Measurements from ENCODE around the gene OR1F1. TPM values are rescaled to one million over a fixed set of nuclear protein-coding genes. Genes with fewer than 3 reads are reported as not detected.
"Not testable (repeated sequence)": the region's sequence is repeated elsewhere in the genome, so short reads cannot be mapped to it uniquely, and the experiment has no call there.

The OR1F1 gene
- total RNA-seq, 1 donor from 2014 or later, result not detected

GRCh38 chr16:3194792-3195191, 6.8 kb downstream of the OR1F1 start:
- intact Hi-C loops (cut with micrococcal nuclease), result no loop called here

DNA sequence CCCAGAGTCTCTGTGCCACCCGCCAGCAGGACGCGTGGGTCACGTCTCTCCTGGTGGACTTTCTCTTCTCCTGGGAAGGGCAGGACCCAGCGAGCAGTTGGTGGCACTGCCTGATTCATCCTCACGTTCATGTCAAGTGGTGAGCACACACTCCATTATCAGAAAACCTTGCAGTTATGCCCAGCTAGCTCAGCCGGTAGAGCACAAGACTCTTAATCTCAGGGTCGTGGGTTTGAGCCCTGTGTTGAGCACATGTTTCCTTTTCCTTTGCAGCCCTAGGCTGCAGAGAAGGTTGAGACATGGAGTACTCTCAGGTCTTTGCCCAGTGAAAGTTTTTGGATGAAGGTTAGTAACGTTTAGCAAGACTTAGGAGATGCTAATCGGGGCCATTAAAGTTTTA, 8.0 kb downstream of the OR1F1 start:
- intact Hi-C loops (cut with micrococcal nuclease), result no loop called here

DNA sequence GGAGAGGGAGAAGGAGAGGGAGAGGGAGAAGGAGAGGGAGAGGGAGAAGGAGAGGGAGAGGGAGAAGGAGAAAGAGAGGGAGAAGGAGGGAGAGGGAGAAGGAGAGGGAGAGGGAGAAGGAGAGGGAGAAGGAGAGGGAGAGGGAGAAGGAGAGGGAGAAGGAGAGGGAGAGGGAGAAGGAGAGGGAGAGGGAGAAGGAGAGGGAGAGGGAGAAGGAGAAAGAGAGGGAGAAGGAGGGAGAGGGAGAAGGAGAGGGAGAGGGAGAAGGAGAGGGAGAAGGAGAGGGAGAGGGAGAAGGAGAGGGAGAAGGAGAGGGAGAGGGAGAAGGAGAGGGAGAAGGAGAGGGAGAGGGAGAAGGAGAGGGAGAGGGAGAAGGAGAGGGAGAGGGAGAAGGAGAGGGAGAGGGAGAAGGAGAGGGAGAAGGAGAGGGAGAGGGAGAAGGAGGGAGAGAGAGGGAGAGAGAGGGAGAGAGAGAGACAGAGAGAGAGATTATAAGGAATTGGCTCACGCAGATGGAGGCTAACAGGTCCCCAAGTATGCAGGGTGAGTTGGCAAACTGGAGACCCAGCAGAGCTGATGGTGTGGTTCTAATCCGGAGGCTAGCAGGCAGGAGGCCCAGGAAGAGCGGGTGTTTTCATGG, 9.8 kb downstream of the OR1F1 start:
- intact Hi-C loops (cut with micrococcal nuclease), result not testable (repeated sequence)

DNA sequence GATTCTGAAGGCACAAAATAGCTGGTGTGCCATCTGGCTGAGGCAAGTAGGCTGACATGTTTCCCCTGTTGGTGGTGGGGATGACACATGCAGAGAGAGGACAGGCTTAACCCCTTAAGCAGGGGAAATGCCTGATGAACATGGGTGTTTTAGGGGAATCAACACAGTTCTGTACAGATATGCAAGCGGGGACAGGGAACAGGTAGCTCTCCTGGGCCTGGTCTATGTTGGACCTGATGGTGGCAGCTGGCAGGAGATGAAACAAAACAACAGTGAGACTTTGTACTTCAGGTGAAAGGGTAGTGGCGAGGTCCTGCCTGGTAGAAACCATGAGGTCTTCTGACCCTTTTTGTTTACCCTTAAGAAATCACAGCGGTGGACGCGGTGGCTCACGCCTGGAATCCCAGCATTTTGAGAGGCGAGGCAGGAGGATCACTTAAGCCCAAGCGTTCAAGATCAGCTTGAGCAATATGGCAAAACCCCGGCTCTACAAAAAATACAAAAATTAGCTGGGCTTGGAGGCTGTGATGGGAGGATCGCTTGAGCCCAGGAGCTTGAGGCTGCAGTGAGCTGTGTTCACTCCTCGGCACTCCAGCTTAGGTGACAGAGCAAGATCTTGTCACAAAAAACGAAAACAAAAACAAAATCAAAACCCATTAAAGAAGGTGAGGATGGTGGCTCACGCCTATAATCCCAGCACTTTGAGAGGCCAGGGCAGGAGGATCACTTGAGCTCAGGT, 10.5 kb downstream of the OR1F1 start:
- intact Hi-C loops (cut with micrococcal nuclease), result no loop called here

DNA sequence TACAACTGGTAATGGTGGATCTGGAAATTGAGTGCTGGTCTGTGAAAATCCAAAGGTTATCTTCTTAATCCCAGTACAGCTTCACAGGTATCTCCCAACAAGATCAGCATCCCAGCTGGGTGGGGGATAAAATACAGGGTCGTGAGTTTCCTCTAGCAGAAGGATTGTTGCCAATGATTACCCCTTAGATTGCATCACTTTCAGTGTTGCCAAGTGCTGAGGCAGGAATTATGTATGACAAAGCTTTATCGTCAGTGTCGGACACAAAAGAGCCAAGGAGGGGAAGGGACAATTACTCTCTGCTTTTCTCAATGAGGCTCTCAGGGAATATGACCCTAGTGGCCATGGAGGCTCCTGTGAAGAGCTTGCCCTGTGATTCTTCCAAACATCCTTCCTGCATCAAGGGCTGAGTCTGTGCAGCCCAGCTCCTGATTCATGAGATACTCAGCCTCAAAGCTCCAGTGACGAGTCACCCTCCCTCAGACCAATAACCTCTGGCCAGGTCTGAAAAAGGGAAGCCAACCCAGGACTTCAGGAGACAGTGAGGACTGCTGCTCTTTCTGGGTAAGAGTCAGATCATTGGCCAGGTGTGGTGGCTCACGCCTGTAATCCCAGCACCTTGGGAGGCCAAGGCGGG, 15.0 kb downstream of the OR1F1 start:
- intact Hi-C loops (cut with micrococcal nuclease), result no loop called here

DNA sequence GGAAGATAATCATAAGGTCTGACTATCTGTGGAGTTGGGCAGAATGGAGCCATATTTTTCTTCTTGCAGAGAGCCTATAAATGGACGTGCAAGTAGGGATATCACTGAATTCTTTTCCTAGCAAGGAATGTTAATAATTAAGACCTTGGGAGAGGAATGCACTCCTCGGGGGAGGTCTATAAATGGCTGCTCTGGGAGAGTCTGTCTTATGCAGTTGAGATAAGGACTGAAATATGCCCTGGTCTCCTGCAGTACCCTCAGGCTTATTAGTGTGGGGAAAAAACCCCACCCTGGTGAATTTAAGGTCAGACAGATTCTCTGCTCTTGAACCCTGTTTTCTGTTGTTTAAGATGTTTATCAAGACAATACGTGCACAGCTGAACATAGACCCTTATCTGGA, 17.9 kb downstream of the OR1F1 start:
- intact Hi-C loops (cut with micrococcal nuclease), result not testable (repeated sequence)

DNA sequence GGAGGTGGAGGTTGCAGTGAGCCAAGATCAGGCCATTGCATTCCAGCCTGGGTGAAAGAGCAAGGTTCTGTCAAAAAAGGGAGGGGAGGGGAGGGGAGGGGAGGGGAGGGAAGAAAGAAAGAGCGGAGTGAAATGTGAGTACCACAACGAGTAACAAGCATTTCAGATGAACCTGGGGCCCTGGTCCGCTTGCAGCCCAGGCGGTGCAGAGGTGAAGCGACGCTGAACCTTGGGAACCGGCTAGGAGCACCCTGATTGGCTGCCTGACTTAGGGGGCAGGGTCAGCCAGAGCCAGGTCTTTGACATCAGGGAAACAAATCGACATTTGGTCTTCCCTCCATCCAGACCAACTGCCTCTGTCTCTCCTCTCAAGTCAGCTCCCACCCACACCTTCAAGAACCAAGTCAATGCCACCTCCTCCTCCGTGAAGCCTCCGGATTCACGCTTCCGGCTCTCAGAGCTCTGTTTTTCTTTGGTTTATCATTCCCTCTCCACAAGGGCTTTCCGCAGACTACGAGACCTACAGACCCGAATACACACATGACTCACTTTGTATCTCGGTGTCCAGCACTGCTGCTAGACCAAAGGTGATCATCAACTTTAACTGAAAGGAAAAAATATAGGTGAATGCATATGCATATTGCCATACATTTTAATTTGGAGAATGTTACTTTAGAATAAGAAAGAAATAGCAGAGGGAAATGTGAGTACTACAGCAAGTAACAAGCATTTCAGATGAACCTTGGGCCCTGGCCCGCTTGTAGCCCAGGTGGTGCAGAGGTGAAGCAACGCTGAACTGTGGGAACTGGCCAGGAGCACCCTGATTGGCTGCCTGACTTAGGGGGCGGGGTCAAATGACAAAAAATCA, 19.3 kb downstream of the OR1F1 start:
- intact Hi-C loops (cut with micrococcal nuclease), result no loop called here

DNA sequence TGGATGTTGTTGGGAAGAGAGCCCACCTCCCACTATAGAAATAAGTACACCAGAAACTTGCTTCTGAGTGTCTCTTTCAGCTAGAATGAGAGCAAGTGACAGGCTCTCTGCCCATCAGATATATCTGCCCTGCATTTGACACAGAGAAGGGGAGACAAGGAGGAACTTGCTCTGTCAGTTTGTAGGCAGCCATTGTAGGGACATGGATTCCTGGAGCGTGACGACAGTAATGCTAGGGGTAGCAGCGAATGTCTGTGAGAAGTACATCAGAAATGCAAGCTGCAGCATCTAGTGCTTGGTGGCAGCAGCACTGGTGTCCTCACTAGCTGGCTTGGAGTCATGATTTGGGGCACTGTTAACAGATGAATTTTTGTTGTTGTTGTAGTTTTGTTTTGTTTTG, 24.0 kb downstream of the OR1F1 start:
- intact Hi-C loops (cut with micrococcal nuclease), result no loop called here

DNA sequence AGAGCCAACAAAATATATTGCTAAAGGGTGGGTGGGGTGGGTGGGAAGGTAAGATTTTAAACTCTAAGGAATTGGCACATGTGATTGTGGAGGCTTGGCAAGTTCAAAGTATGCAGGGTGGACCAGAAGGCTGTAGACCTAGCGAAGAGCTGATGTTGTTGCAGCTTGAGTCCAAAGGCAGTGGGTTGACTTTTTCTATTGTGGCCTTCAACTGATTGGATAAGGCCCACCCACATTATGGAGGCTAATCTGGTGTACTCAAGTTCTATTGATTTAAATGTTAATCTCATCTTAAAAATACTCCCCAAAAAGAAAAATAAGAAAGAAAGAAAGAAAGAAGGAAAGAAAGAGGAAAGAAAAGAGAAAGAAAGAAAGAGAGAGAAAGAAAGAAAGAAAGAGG, 24.6 kb downstream of the OR1F1 start:
- intact Hi-C loops (cut with micrococcal nuclease), result no loop called here

GRCh38 chr16:3214904-3215600, 27.0 kb downstream of the OR1F1 start:
- intact Hi-C loops (cut with micrococcal nuclease), result no loop called here

GRCh38 chr16:3215601-3216262, 27.7 kb downstream of the OR1F1 start:
- intact Hi-C loops (cut with micrococcal nuclease), result no loop called here

GRCh38 chr16:3216263-3216640, 28.2 kb downstream of the OR1F1 start:
- intact Hi-C loops (cut with micrococcal nuclease), result no loop called here

- intact Hi-C loops (cut with micrococcal nuclease), result no loop called here
These were observed 32.8 kb downstream of the OR1F1 start for GRCh38 chr16:3220839-3221238.

DNA sequence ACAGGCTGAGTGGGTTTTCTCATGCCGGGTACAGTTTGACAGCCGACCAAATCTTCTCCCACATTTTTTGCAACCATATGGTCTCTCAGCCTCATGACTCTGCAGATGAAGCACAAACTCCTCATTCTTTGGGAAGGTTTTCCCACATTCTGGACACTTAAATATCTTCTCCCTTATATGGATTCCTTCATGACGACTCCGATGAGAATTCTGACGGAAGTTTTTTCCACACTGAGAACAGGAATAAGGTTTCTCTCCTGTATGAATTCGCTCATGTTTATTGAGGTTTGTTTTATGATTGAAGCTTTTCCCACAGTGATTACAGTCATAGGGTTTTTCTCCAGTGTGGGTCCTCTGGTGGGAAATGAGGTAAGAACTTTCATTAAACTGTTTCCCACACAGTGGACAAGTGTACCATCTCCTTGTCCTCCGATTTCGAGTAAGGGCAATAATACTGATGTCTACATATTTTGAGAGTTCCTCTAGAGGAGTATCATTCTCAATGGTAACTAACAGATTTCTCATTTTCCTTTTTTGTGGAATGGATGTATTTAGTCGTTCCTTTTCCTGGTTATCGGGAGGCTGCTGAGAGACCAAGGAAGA, 36.0 kb downstream of the OR1F1 start:
- intact Hi-C loops (cut with micrococcal nuclease), result no loop called here

DNA sequence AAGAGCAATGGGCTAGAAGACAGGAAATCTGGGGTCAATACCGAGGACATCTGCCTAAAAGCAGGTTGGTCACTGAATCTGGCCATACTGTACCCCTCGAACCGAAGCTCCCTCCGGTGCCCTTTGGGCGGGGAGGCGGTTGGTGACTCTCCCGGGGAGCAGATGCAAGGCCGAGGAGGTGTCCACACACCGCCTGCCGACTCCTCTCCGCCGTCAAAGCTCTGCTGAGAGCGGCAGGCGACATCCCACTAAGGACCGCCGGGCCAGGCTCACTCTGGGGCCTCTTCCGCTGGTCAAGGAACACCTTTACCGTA, 46.5 kb downstream of the OR1F1 start:
- intact Hi-C loops (cut with micrococcal nuclease), result loop anchor here (2.0 kb wide), 2 partner anchors 48 to 166 kb away; partner anchors contain the start of genes ZNF174, ZNF263 and ZSCAN32

GRCh38 chr16:3234857-3235561, 47.0 kb downstream of the OR1F1 start, which contains the start of gene ZNF200:
Gene ZNF200, minus strand, starts transcription at chr16:3235158. Its CDS starts 1,403 bp downstream, at chr16:3233755.
- intact Hi-C loops (cut with micrococcal nuclease), result loop anchor here (1.0 to 2.0 kb wide), 4 partner anchors 29 to 166 kb away; partner anchors contain the start of genes TIGD7, ZNF174, ZNF263 and ZNF75A

- intact Hi-C loops (cut with micrococcal nuclease), result loop anchor here (1.0 to 2.0 kb wide), 4 partner anchors 28 to 165 kb away; partner anchors contain the start of genes TIGD7, ZNF174, ZNF263 and ZNF75A
These were observed 48.1 kb downstream of the OR1F1 start for GRCh38 chr16:3235856-3236669.

DNA sequence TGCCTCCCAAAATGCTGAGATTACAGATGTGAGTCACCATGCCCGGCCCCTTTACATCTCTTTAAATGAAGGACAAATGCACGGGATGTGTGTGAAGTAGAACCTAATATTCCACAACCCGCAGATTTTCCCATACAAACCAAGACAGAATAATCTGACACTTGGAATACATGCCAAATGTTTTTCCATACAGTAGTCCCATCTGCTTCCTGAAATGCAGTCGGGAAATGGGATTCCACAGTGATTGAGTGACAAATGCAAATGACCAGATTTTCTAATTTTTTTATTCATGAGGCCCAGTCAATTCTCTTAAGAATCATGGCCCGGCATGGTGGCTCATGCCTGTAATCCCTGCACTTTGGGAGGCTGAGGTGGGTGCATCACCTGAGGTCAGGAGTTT, 53.8 kb downstream of the OR1F1 start:
- intact Hi-C loops (cut with micrococcal nuclease), result no loop called here
